ENCODE results near the gene HNRNPA1.
A peak's percentile ranks its signal among the peaks of the same experiment; 100 is the strongest.

DNA sequence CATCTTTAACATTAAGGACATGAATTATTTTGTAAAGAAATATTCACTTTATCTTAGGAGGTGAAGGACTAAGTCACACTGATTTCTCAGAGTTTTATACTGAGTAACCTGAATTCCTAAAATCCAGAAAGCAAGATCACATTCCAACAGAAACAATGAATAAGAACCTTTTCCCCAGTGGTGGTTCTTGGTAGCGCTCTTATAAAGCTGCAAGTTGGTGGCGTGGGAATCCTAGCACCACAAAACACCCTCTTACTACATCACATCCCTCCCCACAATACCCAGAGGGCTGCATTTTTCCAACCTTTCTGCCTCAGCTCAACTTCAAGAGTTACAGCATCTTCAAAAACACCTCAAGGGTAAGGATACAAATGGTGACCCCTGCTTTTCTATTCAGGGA lies 47.7 kb upstream of the HNRNPA1 start:
- no peak for TF ChIP-seq BHLHE40 (IDR thresholded peaks at IDR 0.05; ENCODE audit: low read depth, low read length)
- TF ChIP-seq, protein P1, sequence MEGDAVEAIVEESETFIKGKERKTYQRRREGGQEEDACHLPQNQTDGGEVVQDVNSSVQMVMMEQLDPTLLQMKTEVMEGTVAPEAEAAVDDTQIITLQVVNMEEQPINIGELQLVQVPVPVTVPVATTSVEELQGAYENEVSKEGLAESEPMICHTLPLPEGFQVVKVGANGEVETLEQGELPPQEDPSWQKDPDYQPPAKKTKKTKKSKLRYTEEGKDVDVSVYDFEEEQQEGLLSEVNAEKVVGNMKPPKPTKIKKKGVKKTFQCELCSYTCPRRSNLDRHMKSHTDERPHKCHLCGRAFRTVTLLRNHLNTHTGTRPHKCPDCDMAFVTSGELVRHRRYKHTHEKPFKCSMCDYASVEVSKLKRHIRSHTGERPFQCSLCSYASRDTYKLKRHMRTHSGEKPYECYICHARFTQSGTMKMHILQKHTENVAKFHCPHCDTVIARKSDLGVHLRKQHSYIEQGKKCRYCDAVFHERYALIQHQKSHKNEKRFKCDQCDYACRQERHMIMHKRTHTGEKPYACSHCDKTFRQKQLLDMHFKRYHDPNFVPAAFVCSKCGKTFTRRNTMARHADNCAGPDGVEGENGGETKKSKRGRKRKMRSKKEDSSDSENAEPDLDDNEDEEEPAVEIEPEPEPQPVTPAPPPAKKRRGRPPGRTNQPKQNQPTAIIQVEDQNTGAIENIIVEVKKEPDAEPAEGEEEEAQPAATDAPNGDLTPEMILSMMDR (conservative IDR thresholded peaks at IDR 0.05; ENCODE audit: low read depth, low read length) = peak; percentile 28; the same call in 1 of the 2 replicates
- TF ChIP-seq POLR2A (IDR thresholded peaks at IDR 0.05; ENCODE audit: low read depth, low read length) = no peak
- TF ChIP-seq, protein P2, sequence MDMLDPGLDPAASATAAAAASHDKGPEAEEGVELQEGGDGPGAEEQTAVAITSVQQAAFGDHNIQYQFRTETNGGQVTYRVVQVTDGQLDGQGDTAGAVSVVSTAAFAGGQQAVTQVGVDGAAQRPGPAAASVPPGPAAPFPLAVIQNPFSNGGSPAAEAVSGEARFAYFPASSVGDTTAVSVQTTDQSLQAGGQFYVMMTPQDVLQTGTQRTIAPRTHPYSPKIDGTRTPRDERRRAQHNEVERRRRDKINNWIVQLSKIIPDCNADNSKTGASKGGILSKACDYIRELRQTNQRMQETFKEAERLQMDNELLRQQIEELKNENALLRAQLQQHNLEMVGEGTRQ (IDR thresholded peaks at IDR 0.05; ENCODE audit: low read depth, low read length) = no peak

All from IMR-90 (cell line).